Memory B cell (primary cell): ENCODE data around the gene PLA2G2D.

Experiments
- ATAC-seq: fragments of 150-1000 bp; cut with Tn5 transposase; 2 replicates; pipeline ENCODE4 v1.10.0; 2021; ENCODE audit warnings: low read depth, mild to moderate bottlenecking, moderate library complexity
- DNase-seq, 2 donors: peaks; one replicate each; pipeline ENCODE4 v3.0.0; 2022; ENCODE audit warnings: low spot score in 2 of 2
- H3K27ac Mint-ChIP-seq: one replicate; pipeline ENCODE4 v1.8.0; 2022; ENCODE audit warnings: mild to moderate bottlenecking, moderate library complexity, mixed read lengths
- H3K27me3 Mint-ChIP-seq: one replicate; pipeline ENCODE4 v1.8.0; 2022; ENCODE audit warnings: mixed read lengths
- H3K36me3 Mint-ChIP-seq: one replicate; pipeline ENCODE4 v1.8.0; 2022; ENCODE audit warnings: mild to moderate bottlenecking, mixed read lengths
- H3K4me1 Mint-ChIP-seq: one replicate; pipeline ENCODE4 v1.8.0; 2022; ENCODE audit warnings: mixed read lengths
- H3K4me3 Mint-ChIP-seq: one replicate; pipeline ENCODE4 v1.8.0; 2022; ENCODE audit warnings: mild to moderate bottlenecking, moderate library complexity, mixed read lengths
- H3K9me3 Mint-ChIP-seq: one replicate; pipeline ENCODE4 v1.8.0; 2022; ENCODE audit warnings: mixed read lengths

The PLA2G2D gene

DNA sequence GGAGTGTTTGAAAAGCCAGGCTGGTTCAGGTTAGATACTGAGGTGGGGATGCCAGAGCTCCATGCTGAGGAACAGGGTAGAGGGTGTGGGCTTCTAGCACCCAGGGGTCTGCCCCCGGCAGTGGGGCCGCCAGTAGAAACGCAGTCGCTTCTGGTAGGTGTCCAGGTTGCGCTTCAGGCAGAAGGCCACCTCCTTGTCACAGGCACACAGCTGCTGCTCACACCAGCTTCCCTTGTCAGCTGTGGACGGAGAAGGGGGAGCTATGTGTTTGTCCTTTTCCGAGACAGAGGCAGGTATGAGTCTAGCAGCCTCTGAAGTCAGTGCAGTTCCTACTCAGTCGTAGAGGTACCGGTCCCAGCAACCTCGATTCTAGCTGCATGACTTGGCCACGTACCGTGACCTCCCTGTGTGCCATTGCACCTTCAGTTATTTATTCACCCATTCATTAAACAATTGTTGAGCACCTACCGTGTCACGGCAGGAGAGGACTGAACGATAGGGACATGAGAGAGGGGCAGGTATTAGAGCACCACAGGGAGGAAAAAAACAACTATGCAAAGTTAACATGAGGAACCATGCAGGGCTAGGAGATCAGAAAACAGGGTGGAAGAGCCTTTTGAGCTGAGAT lies 5.2 kb downstream of the PLA2G2D start:
- ATAC-seq, result no peak

DNA sequence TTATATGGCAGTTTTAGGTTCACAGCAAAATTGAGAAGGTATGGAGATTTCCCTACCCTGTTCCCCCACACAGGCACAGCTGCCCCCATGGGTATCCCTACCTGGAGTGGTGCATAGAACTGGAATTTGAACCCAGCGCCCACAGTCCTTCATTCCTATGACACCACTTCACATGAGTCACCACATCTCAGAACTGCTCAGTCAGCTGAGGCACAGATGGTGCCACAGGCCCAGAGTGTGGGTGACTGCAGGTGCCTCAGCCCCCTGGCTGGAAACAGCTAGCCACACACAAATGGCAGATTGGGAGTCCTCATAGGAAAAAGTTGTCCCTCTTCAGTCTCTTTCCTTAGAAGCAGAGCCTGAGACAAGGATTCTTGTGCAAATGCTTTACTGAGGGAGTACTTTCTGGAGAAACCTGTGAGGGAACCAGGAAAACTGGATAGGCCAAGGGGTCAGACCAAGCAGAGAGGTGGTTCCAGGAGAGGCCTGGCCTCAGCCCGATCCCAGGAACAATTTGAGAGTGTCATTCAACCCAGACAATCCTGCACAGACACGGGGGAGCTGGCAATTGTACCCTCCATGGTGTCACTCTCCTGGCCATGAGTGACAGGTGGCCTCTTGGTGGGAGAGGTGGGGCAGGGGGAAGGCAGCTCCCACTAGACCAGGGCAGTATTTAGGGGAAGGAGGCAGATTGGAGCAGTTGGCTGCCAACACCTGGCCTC lies 6.9 kb downstream of the PLA2G2D start:
- no peak overlapping the region for H3K4me3 Mint-ChIP-seq

More for the DNA sequence above, 5.2 kb downstream of the PLA2G2D start:
- Mint-ChIP-seq H3K9me3 (peaks cover 1% of the 10 kb centered on the region), H3K27me3 (peaks cover 1% of the 10 kb centered on the region), H3K27ac (no peak overlapping the region), H3K36me3 (no peaks in the 10 kb centered on the region), H3K4me3 (no peak overlapping the region), H3K4me1 (peaks cover 6% of the 10 kb centered on the region)
- DNase-seq, result no peak

DNA sequence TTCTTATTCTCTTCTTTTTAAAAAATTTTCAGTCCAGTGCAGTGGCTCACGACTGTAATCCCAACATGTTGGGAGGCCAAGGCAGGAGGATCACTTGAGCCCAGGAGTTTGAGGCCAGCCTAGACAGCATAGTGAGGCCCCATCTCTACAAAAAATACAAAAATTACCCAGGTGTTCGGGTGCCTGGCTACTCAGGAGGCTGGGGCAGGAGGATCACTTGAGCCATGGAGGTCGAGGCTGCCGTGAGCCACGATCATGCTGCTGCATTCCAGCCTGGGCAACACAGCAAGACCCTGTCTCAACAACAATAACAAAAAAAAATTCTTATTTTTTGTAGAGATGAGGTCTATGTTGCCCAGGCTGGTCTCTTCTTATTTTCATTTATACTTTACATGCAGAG lies 7.9 kb downstream of the PLA2G2D start:
- DNase-seq, result no peak
- Mint-ChIP-seq H3K9me3 (no peaks in the 10 kb centered on the region), H3K27ac (no peak overlapping the region), H3K4me1 (peaks cover 3% of the 10 kb centered on the region), H3K36me3 (no peaks in the 10 kb centered on the region), H3K4me3 (no peak overlapping the region), H3K27me3 (peaks cover 1% of the 10 kb centered on the region)
- ATAC-seq, result no peak

More for the DNA sequence above, 6.9 kb downstream of the PLA2G2D start:
- Mint-ChIP-seq H3K9me3 (peaks cover 1% of the 10 kb centered on the region), H3K4me1 (peaks cover 6% of the 10 kb centered on the region), H3K27ac (no peak overlapping the region), H3K27me3 (peaks cover 1% of the 10 kb centered on the region), H3K36me3 (no peaks in the 10 kb centered on the region)
- DNase-seq, result no peak
- ATAC-seq, result no peak

DNA sequence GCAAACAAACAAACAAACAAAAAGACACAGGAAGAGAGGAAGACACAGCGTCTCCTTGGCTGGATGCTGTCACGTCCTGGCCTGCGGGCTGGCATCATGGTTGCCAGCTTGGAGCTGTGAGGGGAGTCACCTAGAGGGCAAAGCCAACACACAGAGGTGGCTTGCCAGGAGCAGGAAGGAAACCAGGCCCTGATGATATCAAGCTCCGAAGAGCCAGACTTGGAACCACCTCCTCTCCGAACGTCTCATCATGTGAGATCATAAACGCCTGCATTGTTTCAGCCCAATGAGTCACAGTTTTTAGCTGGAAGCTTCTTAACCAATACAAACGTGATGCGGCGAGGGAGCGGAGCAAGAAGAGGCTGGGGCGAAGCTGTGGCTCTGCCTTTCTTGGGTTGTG lies 8.7 kb downstream of the PLA2G2D start:
- Mint-ChIP-seq H3K4me3 (no peak overlapping the region), H3K27ac (no peak overlapping the region), H3K9me3 (no peaks in the 10 kb centered on the region), H3K27me3 (peaks cover 1% of the 10 kb centered on the region), H3K4me1 (peaks cover 3% of the 10 kb centered on the region), H3K36me3 (no peaks in the 10 kb centered on the region)
- ATAC-seq, result no peak
- no peak for DNase-seq

DNA sequence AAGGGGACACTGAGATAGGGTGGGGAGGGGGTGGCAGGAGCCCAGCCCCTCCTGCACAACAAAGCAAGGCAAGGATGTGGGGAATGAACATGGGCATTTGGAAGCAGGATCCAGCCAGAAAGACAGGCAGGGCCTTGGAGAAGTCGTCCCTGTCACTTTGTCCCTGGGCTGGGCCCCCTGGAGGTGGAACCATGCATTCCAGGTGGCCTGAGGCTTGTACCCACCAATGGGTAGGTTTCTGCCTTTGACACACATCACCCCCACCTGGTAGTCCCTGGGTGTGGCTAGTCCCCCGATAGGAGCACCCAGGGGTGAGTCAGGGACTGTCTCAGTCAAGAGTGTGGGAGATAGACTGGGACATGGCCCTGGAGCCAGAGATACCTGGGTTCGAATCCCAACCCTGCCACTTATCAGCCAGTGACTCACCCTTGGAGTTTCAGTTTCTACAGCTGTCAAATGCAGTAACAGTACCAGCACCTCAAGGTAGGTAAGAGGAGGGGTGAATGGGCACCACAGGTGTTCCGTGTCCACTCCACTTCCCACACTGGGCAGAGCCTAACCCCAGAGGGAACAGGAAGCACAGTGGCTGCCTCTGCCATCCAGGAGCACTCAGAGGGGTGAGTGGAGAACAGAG lies 10.0 kb downstream of the PLA2G2D start:
- H3K36me3 Mint-ChIP-seq, result no peaks in the 10 kb centered on the region
- no peak overlapping the region for H3K4me3 Mint-ChIP-seq
- H3K4me1 Mint-ChIP-seq, result peaks cover 3% of the 10 kb centered on the region
- H3K27ac Mint-ChIP-seq, result no peak overlapping the region
- ATAC-seq (no peak), DNase-seq (no peak)
- no peaks in the 10 kb centered on the region for H3K9me3 Mint-ChIP-seq
- peaks cover 1% of the 10 kb centered on the region for H3K27me3 Mint-ChIP-seq

DNA sequence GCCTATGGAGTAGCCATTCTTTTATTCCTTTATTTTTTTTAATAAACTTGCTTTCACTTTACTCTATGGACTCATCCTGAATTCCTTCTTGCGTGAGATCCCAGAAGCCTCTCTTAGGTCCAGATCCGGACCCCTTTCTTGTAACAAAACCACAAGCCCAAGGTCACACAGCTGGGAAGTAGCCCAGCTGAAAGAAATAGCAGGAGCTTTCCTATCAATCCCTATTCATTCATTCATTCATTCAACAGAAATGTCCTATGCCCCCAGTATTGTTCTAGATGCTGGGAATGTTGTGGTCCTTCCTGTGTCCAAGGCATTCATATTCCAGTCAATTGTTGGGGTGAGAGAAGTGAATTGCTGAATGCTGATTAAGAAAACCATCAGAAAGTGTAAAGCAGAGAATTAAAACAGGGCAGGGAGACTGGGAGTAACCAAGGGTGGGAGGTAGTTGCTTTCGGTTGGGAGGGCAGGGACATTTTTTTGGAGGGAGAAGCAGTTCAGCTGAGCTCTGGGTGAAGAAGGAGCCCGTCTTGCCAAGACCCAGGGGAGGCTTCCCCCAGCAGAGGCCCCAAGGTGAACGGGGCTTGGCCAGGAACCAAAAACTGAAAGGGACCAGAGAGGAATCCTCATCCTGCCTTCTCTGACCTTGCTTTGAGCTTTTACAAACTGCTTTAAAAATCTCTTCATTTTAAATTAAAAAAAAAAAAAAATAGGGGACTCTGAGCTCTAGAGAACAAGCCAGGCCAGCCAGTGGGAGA lies 10.8 kb downstream of the PLA2G2D start:
- no peaks in the 10 kb centered on the region for H3K36me3 Mint-ChIP-seq
- H3K27me3 Mint-ChIP-seq, result peaks cover 1% of the 10 kb centered on the region
- H3K9me3 Mint-ChIP-seq, result no peaks in the 10 kb centered on the region
- no peak overlapping the region for H3K27ac Mint-ChIP-seq
- no peak for DNase-seq
- H3K4me3 Mint-ChIP-seq, result no peak overlapping the region
- no peak for ATAC-seq
- peaks cover 3% of the 10 kb centered on the region for H3K4me1 Mint-ChIP-seq

DNA sequence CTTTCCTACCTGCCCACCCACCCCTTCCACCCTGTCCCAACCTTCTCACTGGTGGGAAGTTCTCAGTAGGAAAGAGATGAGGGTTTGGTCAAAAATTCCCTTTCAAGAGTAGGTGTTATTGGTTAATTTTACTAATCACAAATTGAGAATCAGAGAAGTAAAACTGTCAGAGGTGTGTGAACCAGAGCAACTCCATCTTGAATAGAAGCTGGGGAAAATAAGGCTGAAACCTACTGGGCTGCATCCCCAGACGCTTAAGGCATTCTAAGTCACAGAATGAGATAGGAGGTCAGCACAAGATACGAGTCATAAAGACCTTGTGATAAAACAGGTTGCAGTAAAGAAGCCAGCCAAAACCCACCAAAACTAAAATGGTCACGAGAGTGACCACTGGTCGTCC lies 11.5 kb downstream of the PLA2G2D start:
- Mint-ChIP-seq H3K9me3 (no peaks in the 10 kb centered on the region), H3K4me1 (peaks cover 3% of the 10 kb centered on the region), H3K27me3 (peaks cover 1% of the 10 kb centered on the region), H3K27ac (no peak overlapping the region), H3K36me3 (no peaks in the 10 kb centered on the region), H3K4me3 (no peak overlapping the region)
- DNase-seq (no peak), ATAC-seq (no peak)

DNA sequence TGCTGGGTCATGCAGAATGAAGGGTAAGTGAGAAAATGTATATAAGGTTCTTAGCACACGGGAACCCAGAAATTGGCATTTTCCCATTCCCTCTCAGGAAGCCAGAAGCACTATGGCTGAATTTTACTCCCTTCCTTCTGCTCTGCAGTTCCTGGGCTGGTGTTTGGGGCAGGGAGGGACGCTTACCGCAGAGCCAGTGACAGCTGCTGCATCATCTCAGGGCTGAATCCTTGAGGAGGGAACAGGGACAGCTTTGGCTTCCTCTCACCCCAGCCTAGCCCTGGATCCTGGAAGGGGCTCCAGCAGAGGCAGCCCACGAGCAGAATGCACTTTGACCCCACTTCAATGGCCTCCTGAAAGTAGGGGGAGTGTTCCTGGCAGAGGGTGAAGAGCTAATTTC lies 12.0 kb downstream of the PLA2G2D start:
- DNase-seq, result no peak
- ATAC-seq, result no peak
- Mint-ChIP-seq H3K27me3 (peaks cover 1% of the 10 kb centered on the region), H3K9me3 (no peaks in the 10 kb centered on the region), H3K4me3 (no peak overlapping the region), H3K36me3 (no peaks in the 10 kb centered on the region), H3K4me1 (peaks cover 3% of the 10 kb centered on the region), H3K27ac (no peak overlapping the region)

DNA sequence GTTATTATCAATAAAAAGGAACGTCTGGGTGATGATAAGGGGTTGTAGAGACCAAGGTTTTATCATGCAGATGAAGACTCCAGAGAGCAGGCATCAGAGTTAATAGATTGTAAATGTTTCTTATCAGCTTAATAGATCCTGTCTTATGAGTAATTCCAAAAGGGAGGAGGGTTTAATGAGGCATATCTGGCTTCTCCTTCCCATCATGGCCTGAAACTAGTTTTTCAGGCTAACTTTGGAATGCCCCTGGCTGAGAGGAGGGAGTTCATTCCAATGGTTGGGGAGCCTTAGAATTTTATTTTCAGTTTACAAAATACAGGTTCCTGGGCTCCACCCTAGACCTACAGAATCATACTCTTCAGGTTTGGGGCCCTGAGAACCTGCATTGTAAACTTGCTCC lies 13.5 kb downstream of the PLA2G2D start:
- DNase-seq (no peak), ATAC-seq (no peak)
- Mint-ChIP-seq H3K9me3 (no peaks in the 10 kb centered on the region), H3K4me1 (peaks cover 6% of the 10 kb centered on the region), H3K4me3 (no peak overlapping the region), H3K27ac (no peak overlapping the region), H3K36me3 (no peaks in the 10 kb centered on the region), H3K27me3 (peaks cover 4% of the 10 kb centered on the region)

DNA sequence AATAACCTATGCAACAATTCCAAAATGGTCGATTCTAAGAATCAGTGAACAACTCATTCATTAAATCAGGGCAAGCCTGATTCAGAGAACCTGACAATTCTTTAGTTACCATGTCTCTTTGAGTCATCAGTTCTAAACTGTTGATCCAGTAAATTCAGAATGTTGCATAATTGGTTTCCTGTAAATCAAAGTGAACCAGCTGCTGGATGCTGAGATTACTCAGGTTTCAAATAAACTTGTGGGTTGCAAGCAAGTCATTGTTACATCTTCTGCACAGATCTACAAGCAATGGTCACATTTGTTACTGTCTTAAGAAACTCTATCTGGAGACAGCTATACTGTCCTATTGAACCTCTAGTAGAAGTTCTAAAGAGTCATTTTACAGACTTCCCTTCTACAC lies 16.5 kb downstream of the PLA2G2D start:
- Mint-ChIP-seq H3K27ac (no peak overlapping the region), H3K27me3 (peaks cover 2% of the 10 kb centered on the region), H3K4me3 (no peak overlapping the region), H3K4me1 (peaks cover 4% of the 10 kb centered on the region), H3K9me3 (no peaks in the 10 kb centered on the region), H3K36me3 (no peaks in the 10 kb centered on the region)
- DNase-seq (no peak), ATAC-seq (no peak)

DNA sequence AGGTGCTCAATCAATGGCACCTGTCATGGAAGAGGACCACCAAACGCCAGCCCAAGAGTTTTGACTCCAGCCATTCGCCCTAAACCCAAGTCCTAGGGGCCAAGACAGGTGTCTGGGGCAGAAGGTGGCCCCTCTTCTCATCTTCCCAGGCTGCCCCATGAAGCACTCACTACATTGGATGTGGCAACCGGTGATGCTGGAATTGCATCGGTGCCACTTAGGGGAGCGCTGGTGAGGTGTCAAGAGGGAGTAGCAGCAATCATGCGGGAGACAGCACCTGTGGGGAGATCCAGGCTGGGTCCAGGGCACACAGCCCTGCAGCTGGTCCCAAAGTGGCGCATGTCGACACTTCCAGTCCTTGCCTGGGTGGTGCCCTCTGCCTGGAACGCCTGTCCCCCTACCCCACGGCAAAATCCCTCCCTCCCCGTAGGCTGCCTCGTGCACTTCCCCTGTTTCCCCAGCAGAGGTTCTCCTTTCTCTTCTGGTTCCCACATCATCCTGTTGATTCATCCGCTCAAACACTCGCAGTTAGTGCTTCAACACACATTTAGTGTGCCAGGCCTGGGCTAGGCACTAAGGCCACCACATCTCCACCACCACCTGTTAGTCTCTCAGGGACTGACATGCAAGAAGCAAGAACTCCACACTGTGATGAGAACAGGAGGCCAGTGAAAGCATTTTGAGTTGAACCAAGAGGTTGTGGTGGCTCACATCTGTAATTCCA lies 18.5 kb downstream of the PLA2G2D start:
- Mint-ChIP-seq H3K27me3 (peaks cover 2% of the 10 kb centered on the region), H3K36me3 (no peaks in the 10 kb centered on the region), H3K4me1 (peaks cover 4% of the 10 kb centered on the region), H3K27ac (no peak overlapping the region), H3K4me3 (no peak overlapping the region), H3K9me3 (no peaks in the 10 kb centered on the region)
- ATAC-seq, result peak; percentile 86
- DNase-seq, result peak; percentile 46 to 50

DNA sequence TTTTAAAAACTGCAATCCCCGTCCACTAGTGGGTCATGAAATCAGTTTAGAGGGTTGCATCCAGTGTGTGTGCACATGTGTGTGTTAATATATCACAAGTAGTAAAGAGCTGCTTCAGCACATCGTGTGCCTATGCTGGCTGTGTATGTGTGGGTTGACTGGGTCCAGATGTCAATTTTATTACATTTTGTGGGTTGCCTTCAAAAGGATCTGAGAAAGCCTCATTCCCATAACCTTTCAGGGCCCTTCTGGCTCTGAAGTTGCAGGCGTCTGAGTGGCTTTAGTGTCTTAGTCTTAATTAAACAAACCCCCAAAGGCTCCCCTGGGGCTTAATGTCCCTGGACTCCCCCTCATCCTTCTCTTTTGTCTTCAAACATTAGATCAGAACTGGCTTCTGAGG lies 19.8 kb downstream of the PLA2G2D start:
- Mint-ChIP-seq H3K27ac (no peak overlapping the region), H3K4me1 (peaks cover 4% of the 10 kb centered on the region), H3K27me3 (peaks cover 2% of the 10 kb centered on the region), H3K9me3 (no peaks in the 10 kb centered on the region), H3K4me3 (no peak overlapping the region), H3K36me3 (no peaks in the 10 kb centered on the region)
- DNase-seq (no peak), ATAC-seq (no peak)

DNA sequence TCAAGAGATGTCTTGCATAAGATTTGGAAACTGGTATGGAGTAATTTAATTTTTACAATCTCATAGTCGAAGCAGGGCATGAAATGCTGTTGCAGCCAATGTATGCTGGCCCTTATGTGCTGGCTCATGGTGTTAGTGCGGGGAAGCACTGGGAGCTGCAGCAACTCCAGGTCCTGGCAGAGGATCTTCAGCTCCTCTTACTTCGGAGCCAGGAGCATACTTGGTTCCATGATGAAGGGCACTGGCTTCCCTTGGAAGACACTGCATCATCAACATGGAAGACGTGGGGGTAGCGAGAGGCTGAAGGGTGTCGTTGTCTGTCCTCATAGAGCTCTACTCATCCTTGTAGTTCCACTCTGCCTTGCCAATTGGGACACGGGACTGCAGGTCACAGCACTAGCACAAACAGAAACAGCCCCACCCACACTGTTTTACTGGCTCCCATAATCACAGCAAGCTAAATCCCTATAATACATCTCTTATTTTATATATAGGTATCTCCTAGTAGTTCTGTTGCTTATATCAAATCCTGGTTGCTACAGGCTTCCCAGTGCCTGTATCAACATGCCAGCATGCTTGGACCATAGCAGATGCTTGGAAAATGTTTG lies 22.4 kb downstream of the PLA2G2D start:
- no peak overlapping the region for H3K27ac Mint-ChIP-seq
- peaks cover 4% of the 10 kb centered on the region for H3K4me1 Mint-ChIP-seq
- ATAC-seq, result no peak
- peaks cover 2% of the 10 kb centered on the region for H3K27me3 Mint-ChIP-seq
- H3K4me3 Mint-ChIP-seq, result no peak overlapping the region
- H3K36me3 Mint-ChIP-seq, result no peaks in the 10 kb centered on the region
- H3K9me3 Mint-ChIP-seq, result no peaks in the 10 kb centered on the region
- no peak for DNase-seq
